HL-60 (cell line): ENCODE results near the gene FLT3LG.

Experiments
- GABPA ChIP-seq: IDR thresholded peaks from 2 replicates; pipeline ENCODE4 v1.6.1; 2012; ENCODE audit warnings: low read depth
- POLR2AphosphoS5 ChIP-seq: IDR thresholded peaks from 2 replicates; pipeline ENCODE4 v1.6.1; 2012; ENCODE audit warnings: low read depth
- TF ChIP-seq, protein P1 (sequence below): IDR thresholded peaks from one replicate; pipeline ENCODE4 v1.5.1; 2011; ENCODE audit warnings: low read length, control low read depth, inconsistent platforms; ENCODE audit not compliant: insufficient read depth

DNA sequence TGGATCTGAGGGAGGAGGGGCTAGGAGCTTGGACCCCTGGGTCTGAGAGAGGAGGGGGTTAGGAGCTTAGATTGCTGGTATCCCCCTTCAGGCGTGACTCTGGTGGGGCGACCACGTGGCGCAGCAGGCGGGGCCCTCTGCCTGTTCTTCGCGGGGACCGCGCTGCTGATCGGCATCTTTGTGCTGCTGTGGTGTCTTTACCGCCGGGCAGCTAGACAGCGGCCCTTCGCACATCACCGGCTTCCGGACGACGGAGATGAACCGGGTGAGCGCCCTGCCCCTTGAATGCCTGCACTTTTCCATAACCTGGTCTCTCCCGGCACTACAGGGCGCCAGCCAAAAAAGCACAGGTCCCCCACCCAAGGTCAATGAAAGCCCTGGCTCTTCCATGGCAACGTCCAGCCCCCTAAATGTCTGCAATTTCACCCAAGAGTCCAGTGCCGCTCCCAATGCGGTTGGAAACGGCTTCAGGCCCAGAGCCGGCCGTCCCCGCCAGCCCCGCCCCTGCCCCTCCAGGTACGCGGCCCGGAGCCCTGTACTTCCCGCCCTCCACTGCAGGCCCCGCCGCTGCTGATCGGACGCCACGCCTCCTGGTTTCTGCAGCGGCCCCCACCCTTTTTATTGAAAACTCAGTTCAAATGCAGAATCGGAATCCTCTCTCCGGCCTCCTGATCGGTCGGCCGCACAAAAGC is 46.0 kb upstream of the FLT3LG start:
- TF ChIP-seq, protein P1, sequence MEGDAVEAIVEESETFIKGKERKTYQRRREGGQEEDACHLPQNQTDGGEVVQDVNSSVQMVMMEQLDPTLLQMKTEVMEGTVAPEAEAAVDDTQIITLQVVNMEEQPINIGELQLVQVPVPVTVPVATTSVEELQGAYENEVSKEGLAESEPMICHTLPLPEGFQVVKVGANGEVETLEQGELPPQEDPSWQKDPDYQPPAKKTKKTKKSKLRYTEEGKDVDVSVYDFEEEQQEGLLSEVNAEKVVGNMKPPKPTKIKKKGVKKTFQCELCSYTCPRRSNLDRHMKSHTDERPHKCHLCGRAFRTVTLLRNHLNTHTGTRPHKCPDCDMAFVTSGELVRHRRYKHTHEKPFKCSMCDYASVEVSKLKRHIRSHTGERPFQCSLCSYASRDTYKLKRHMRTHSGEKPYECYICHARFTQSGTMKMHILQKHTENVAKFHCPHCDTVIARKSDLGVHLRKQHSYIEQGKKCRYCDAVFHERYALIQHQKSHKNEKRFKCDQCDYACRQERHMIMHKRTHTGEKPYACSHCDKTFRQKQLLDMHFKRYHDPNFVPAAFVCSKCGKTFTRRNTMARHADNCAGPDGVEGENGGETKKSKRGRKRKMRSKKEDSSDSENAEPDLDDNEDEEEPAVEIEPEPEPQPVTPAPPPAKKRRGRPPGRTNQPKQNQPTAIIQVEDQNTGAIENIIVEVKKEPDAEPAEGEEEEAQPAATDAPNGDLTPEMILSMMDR, result no peak
- TF ChIP-seq POLR2AphosphoS5, result no peak
- TF ChIP-seq GABPA, result no peak
